ENCODE results near the gene NCKAP5.

NCKAP5 gene

GRCh38 chr2:133053541-133053940, 514.7 kb downstream of the NCKAP5 start:
- no peak for DNase-seq

GRCh38 chr2:133045787-133046186, 522.5 kb downstream of the NCKAP5 start:
- no peak for DNase-seq

GRCh38 chr2:133044556-133044955, 523.7 kb downstream of the NCKAP5 start:
- no peak for DNase-seq

GRCh38 chr2:133040170-133040569, 528.1 kb downstream of the NCKAP5 start:
- no peak for DNase-seq

- no peak for DNase-seq
These were observed 528.7 kb downstream of the NCKAP5 start for GRCh38 chr2:133039531-133039930.

GRCh38 chr2:133026536-133027177, 541.6 kb downstream of the NCKAP5 start:
- no peak for DNase-seq

GRCh38 chr2:133025004-133025403, 543.3 kb downstream of the NCKAP5 start:
- DNase-seq = no peak

GRCh38 chr2:133012847-133013734, 555.2 kb downstream of the NCKAP5 start:
- DNase-seq = no peak

GRCh38 chr2:133004623-133005022, 563.6 kb downstream of the NCKAP5 start:
- DNase-seq = no peak

GRCh38 chr2:132999421-132999820, 568.8 kb downstream of the NCKAP5 start:
- DNase-seq = no peak

GRCh38 chr2:132998221-132998620, 570.0 kb downstream of the NCKAP5 start:
- DNase-seq = no peak

- peak; percentile 4 for DNase-seq
These were observed 576.7 kb downstream of the NCKAP5 start for GRCh38 chr2:132991471-132992045.

GRCh38 chr2:132984731-132985130, 583.5 kb downstream of the NCKAP5 start:
- no peak for DNase-seq

GRCh38 chr2:132980304-132980703, 588.0 kb downstream of the NCKAP5 start:
- no peak for DNase-seq

- DNase-seq = no peak
These were observed 588.7 kb downstream of the NCKAP5 start for GRCh38 chr2:132979339-132980093.

- DNase-seq = no peak
These were observed 589.4 kb downstream of the NCKAP5 start for GRCh38 chr2:132978840-132979239.

GRCh38 chr2:132977812-132978529, 590.3 kb downstream of the NCKAP5 start:
- no peak for DNase-seq

- no peak for DNase-seq
These were observed 592.8 kb downstream of the NCKAP5 start for GRCh38 chr2:132975193-132976105.

GRCh38 chr2:132974467-132975095, 593.7 kb downstream of the NCKAP5 start:
- DNase-seq = no peak

GRCh38 chr2:132971310-132972061, 596.8 kb downstream of the NCKAP5 start:
- no peak for DNase-seq
